ENCODE measurements around the gene NSG1.
"Not testable (repeated sequence)": the region's sequence is repeated elsewhere in the genome, so short reads cannot be mapped to it uniquely, and the experiment has no call there.

NSG1 gene

GRCh38 chr4:4386736-4387392, at the start of gene NSG1:
NSG1 (plus strand) TSS chr4:4387102; CDS start chr4:4387630, 528 bp downstream.
- DNase-seq = no peak

- DNase-seq = no peak
These were observed 48.5 kb upstream of the NSG1 start for GRCh38 chr4:4338210-4339001.

- peak; percentile 96 for DNase-seq
These were observed 47.3 kb upstream of the NSG1 start for GRCh38 chr4:4339504-4340085.

- no peak for DNase-seq
These were observed 44.8 kb upstream of the NSG1 start for GRCh38 chr4:4341861-4342650.

- no peak for DNase-seq
These were observed 43.9 kb upstream of the NSG1 start for GRCh38 chr4:4343038-4343437.

- DNase-seq = no peak
These were observed 41.9 kb upstream of the NSG1 start for GRCh38 chr4:4344915-4345527.

- DNase-seq = no peak
These were observed 39.3 kb upstream of the NSG1 start for GRCh38 chr4:4347585-4347984.

GRCh38 chr4:4348585-4348984, 38.3 kb upstream of the NSG1 start:
- not testable (repeated sequence) for DNase-seq

- peak; percentile 69 for DNase-seq
These were observed 37.0 kb upstream of the NSG1 start for GRCh38 chr4:4349867-4350266.

- no peak for DNase-seq
These were observed 36.0 kb upstream of the NSG1 start for GRCh38 chr4:4350909-4351308.

GRCh38 chr4:4355302-4355701, 31.6 kb upstream of the NSG1 start:
- no peak for DNase-seq

GRCh38 chr4:4356106-4357041, 30.5 kb upstream of the NSG1 start:
- no peak for DNase-seq

GRCh38 chr4:4358093-4358854, 28.6 kb upstream of the NSG1 start:
- no peak for DNase-seq

GRCh38 chr4:4361883-4362282, 25.0 kb upstream of the NSG1 start:
- DNase-seq = no peak

GRCh38 chr4:4362991-4363697, 23.8 kb upstream of the NSG1 start:
- no peak for DNase-seq

- DNase-seq = no peak
These were observed 22.8 kb upstream of the NSG1 start for GRCh38 chr4:4364061-4364460.

GRCh38 chr4:4364486-4365208, 22.3 kb upstream of the NSG1 start:
- DNase-seq = no peak

- DNase-seq = no peak
These were observed 17.9 kb upstream of the NSG1 start for GRCh38 chr4:4368809-4369580.
